HepG2 (cell line): ENCODE measurements around the gene TMEM222. TPM values are rescaled to one million over a fixed set of nuclear protein-coding genes. Genes with fewer than 3 reads are reported as not detected.

ENCODE experiments used
- AHR ChIP-seq: IDR thresholded peaks from 2 replicates; pipeline ENCODE4 v1.6.1; 2018; ENCODE audit warnings: missing genetic modification reagents, missing compliant biosample characterization
- AKAP8 ChIP-seq: sonication (generic); formaldehyde crosslinking; IDR thresholded peaks from 2 replicates; pipeline ENCODE4 v1.5.1; 2020; ENCODE audit warnings: mild to moderate bottlenecking, missing genetic modification reagents
- DMTF1 ChIP-seq: sonication (generic); formaldehyde crosslinking; IDR thresholded peaks from 2 replicates; pipeline ENCODE4 v1.4.0; 2020; ENCODE audit warnings: mild to moderate bottlenecking, missing genetic modification reagents
- EHMT2 ChIP-seq: fragments of 200-600 bp; sonication (generic); IDR thresholded peaks from 2 replicates; pipeline ENCODE4 v1.7.0; 2017; ENCODE audit warnings: antibody characterized with exemption, low read depth, low read length, borderline replicate concordance
- EZH2 ChIP-seq: conservative IDR thresholded peaks from 2 replicates; pipeline ENCODE4 v1.6.1; 2012; ENCODE audit warnings: mild to moderate bottlenecking, low read depth, low read length, moderate library complexity
- HOXA3 ChIP-seq: sonication (generic); formaldehyde crosslinking; IDR thresholded peaks from 2 replicates; pipeline ENCODE4 v1.5.0; 2020; ENCODE audit warnings: missing genetic modification reagents
- ISX ChIP-seq: sonication (generic); formaldehyde crosslinking; conservative IDR thresholded peaks from 2 replicates; pipeline ENCODE4 v1.5.0; 2020; ENCODE audit warnings: missing genetic modification reagents
- JDP2 ChIP-seq: sonication (generic); formaldehyde crosslinking; IDR thresholded peaks from 2 replicates; pipeline ENCODE4 v1.8.1; 2022; ENCODE audit warnings: missing genetic modification reagents, borderline replicate concordance
- MYPOP ChIP-seq: sonication (generic); formaldehyde crosslinking; IDR thresholded peaks from 2 replicates; pipeline ENCODE4 v1.8.1; 2023; ENCODE audit warnings: mild to moderate bottlenecking, moderate library complexity, missing genetic modification reagents
- RBM22 ChIP-seq: fragments of 200-400 bp; formaldehyde crosslinking; optimal IDR thresholded peaks from 2 replicates; pipeline ENCODE3; 2017; ENCODE audit warnings: mild to moderate bottlenecking, low read length, moderate library complexity
- TCF7 ChIP-seq: sonication (generic); IDR thresholded peaks from 2 replicates; pipeline ENCODE4 v1.6.1; 2016; ENCODE audit warnings: antibody characterized with exemption, low read depth
- ZBTB44 ChIP-seq: sonication (generic); formaldehyde crosslinking; IDR thresholded peaks from 2 replicates; pipeline ENCODE4 v1.4.0; 2020; ENCODE audit warnings: missing genetic modification reagents
- ZFP82 ChIP-seq: sonication (generic); formaldehyde crosslinking; IDR thresholded peaks from 2 replicates; pipeline ENCODE4 v1.5.1; 2020; ENCODE audit warnings: mild to moderate bottlenecking, missing genetic modification reagents, borderline replicate concordance
- ZNF205 ChIP-seq: IDR thresholded peaks from 2 replicates; pipeline ENCODE4 v1.6.1; 2018; ENCODE audit warnings: missing biosample characterization, missing genetic modification reagents
- polyA plus RNA-seq, 8 experiments: library from polyadenylated mRNA; depleted of rRNA in 3 of 8; stranded (reverse) in 7 of 8; unstranded in 1 of 8; fragments of >200 nt; fragmentation: Illumina TruSeq in 4 of 8; extraction: Trizol in 4 of 8; gene quantifications; 2 replicates each; pipeline versions ENCODE4 v1.2.1 to v1.2.3, GENCODE V29; 2011 to 2016; ENCODE audit warnings: low read depth in 4 of 8, missing spikeins in 1 of 8, mixed read lengths in 1 of 8; ENCODE audit not compliant: insufficient read depth in 1 of 8
- total RNA-seq, 5 experiments: library from RNA; depleted of rRNA; stranded (reverse); fragments of >200 nt; fragmentation: Illumina TruSeq; extraction: Trizol; gene quantifications; 2 replicates each; pipeline ENCODE4 v1.2.3, GENCODE V29; 2016; ENCODE audit warnings: low read depth in 1 of 5
- TF ChIP-seq, protein P1 (sequence below): sonication (generic); formaldehyde crosslinking; IDR thresholded peaks from 2 replicates; pipeline ENCODE4 v1.5.0; 2020; ENCODE audit warnings: missing genetic modification reagents
- TF ChIP-seq, protein P2 (sequence below): fragments of 450-650 bp; IDR thresholded peaks from 2 replicates; pipeline ENCODE4 v1.6.1; 2016
- TF ChIP-seq, protein P3 (sequence below): sonication (generic); formaldehyde crosslinking; IDR thresholded peaks from 2 replicates; pipeline ENCODE4 v1.5.0; 2020; ENCODE audit warnings: mild to moderate bottlenecking, missing genetic modification reagents, moderate library complexity
- TF ChIP-seq, protein P4 (sequence below): sonication (generic); formaldehyde crosslinking; IDR thresholded peaks from 2 replicates; pipeline ENCODE4 v1.5.1; 2020; ENCODE audit warnings: missing genetic modification reagents, mild to moderate bottlenecking, borderline replicate concordance

Gene TMEM222
- total and polyA plus RNA-seq, 2 of the 13 experiments (the other 11 are each of a cell fraction or from before 2014, with no cell fraction given), result 22.7 to 29.6 TPM

DNA sequence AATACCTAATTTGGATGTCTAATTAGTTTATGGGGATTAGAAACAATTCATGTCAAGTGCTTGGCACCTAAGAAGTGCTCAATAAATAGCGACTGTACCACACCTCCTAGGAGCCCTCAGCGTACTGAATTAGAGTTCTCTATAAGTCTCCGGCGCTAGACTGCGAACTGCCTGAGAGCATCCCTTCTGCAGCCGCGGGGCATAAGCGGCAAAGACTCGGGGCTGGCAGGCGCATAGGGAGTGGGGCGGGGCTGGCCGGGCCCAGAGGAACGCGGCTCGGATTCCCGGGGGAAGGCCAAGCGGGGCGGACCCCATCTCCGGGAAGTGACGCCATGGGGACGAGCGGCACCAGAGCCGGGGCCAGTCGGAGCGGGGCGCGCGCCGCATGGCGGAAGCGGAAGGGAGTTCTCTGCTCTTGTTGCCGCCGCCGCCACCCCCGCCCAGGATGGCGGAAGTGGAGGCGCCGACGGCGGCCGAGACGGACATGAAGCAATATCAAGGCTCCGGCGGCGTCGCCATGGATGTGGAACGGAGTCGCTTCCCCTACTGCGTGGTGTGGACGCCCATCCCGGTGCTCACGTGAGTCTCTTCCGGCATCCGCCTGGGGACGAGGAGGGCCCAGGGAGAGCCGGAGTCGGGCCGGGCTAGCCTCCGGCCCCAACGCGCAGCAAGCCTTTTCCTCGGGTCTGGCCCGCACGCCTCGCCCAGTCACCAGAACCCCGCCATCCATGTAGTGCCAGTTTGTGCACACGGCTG lies at the start of gene TMEM222 (continued):
- no peak for TF ChIP-seq RBM22
- TF ChIP-seq, protein P1, sequence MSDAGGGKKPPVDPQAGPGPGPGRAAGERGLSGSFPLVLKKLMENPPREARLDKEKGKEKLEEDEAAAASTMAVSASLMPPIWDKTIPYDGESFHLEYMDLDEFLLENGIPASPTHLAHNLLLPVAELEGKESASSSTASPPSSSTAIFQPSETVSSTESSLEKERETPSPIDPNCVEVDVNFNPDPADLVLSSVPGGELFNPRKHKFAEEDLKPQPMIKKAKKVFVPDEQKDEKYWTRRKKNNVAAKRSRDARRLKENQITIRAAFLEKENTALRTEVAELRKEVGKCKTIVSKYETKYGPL (CRISPR knock-in tag), result no peak
- no peak for TF ChIP-seq DMTF1 (CRISPR knock-in tag)
- TF ChIP-seq, protein P2, sequence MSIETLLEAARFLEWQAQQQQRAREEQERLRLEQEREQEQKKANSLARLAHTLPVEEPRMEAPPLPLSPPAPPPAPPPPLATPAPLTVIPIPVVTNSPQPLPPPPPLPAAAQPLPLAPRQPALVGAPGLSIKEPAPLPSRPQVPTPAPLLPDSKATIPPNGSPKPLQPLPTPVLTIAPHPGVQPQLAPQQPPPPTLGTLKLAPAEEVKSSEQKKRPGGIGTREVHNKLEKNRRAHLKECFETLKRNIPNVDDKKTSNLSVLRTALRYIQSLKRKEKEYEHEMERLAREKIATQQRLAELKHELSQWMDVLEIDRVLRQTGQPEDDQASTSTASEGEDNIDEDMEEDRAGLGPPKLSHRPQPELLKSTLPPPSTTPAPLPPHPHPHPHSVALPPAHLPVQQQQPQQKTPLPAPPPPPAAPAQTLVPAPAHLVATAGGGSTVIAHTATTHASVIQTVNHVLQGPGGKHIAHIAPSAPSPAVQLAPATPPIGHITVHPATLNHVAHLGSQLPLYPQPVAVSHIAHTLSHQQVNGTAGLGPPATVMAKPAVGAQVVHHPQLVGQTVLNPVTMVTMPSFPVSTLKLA, result peak; percentile 83
- peak; percentile 97 for TF ChIP-seq HOXA3 (CRISPR knock-in tag)
- TF ChIP-seq JDP2 (CRISPR knock-in tag), result no peak
- no peak for TF ChIP-seq ZFP82 (CRISPR knock-in tag)
- TF ChIP-seq, protein P3, sequence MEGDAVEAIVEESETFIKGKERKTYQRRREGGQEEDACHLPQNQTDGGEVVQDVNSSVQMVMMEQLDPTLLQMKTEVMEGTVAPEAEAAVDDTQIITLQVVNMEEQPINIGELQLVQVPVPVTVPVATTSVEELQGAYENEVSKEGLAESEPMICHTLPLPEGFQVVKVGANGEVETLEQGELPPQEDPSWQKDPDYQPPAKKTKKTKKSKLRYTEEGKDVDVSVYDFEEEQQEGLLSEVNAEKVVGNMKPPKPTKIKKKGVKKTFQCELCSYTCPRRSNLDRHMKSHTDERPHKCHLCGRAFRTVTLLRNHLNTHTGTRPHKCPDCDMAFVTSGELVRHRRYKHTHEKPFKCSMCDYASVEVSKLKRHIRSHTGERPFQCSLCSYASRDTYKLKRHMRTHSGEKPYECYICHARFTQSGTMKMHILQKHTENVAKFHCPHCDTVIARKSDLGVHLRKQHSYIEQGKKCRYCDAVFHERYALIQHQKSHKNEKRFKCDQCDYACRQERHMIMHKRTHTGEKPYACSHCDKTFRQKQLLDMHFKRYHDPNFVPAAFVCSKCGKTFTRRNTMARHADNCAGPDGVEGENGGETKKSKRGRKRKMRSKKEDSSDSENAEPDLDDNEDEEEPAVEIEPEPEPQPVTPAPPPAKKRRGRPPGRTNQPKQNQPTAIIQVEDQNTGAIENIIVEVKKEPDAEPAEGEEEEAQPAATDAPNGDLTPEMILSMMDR (CRISPR knock-in tag), result peak; percentile 40; the same call in 1 of the 2 replicates
- peak; percentile 80 for TF ChIP-seq MYPOP (CRISPR knock-in tag)
- peak; percentile 88 for TF ChIP-seq AKAP8
- TF ChIP-seq EHMT2, result peak; percentile 40; the same call in 1 of the 2 replicates
- no peak for TF ChIP-seq ISX (CRISPR knock-in tag)
- TF ChIP-seq, protein P4, sequence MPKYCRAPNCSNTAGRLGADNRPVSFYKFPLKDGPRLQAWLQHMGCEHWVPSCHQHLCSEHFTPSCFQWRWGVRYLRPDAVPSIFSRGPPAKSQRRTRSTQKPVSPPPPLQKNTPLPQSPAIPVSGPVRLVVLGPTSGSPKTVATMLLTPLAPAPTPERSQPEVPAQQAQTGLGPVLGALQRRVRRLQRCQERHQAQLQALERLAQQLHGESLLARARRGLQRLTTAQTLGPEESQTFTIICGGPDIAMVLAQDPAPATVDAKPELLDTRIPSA (CRISPR knock-in tag), result 0 out of 2 replicates have a peak, but pooled peaks have one; percentile 51
- TF ChIP-seq ZNF205 (CRISPR knock-in tag), result peak; percentile 76
- TF ChIP-seq ZBTB44 (CRISPR knock-in tag), result no peak
- TF ChIP-seq AHR (CRISPR knock-in tag), result peak; percentile 67; the same call in 1 of the 2 replicates
- TF ChIP-seq EZH2, result no peak
- TF ChIP-seq TCF7, result no peak
